ENCODE measurements around the gene SLC6A1. TPM values are rescaled to one million over a fixed set of nuclear protein-coding genes. Genes with fewer than 3 reads are reported as not detected.

Gene SLC6A1
- total RNA-seq, 1 experiment from 2014 or later = not detected

DNA sequence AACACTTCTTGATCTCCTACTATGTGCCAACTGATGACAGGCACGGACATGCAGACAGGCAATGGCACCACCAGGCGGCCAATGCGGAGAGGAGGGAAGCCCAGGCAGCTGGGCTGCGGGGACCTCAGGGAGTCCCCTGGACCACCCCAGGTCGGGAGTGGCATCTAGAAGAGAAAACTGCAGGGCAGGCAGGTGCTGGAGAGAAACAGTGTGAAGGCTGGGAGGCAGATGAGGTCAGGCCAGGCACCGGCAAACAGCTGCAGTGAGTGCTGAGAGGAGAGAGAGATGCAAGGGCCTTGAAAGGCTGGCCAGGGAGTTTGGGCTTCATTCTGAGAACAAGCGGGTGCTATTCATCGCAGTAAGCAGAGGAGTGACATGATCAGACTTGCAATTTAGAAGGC is 29.1 kb downstream of the SLC6A1 start:
- no peak overlapping the region for H2AK5ac ChIP-seq (ENCODE audit: insufficient read length, low read length)
- Mint-ChIP-seq H3K27ac (no peak overlapping the region), H3K27me3 (ENCODE audit: low read depth) (peaks cover 25% of the 10 kb centered on the region), H3K9me3 (peaks cover 13 to 16% of the 10 kb centered on the region in 2 experiments), H3K4me3 (no peak overlapping the region), H3K4me1 (no peaks in the 10 kb centered on the region), H3K36me3 (ENCODE audit: insufficient read depth in 1 of 3, low read depth in 3 of 3) (peaks cover 5 to 9% (median 8%) of the 10 kb centered on the region in 3 experiments; a peak in 6 of 7 replicates)
- no peak overlapping the region for H4K91ac ChIP-seq (ENCODE audit: insufficient read length, low read depth, low read length)
- no peaks in the 10 kb centered on the region for H4K20me1 ChIP-seq (ENCODE audit: control insufficient read depth, insufficient read depth, insufficient read length)
- no peak overlapping the region for H3K9ac ChIP-seq (ENCODE audit: extremely low read depth, insufficient read length, low read length)
- H3K23ac ChIP-seq (ENCODE audit: insufficient read length, low read depth, low read length) = no peak overlapping the region
- no peak overlapping the region for H2BK15ac ChIP-seq (ENCODE audit: low read depth, low read length)
- no peak overlapping the region for H3K14ac ChIP-seq (ENCODE audit: insufficient read depth, low read length)
- no peaks in the 10 kb centered on the region for H3K79me1 ChIP-seq (ENCODE audit: insufficient read depth, low read depth, low read length, poor library complexity, severe bottlenecking)
- H2BK5ac ChIP-seq (ENCODE audit: insufficient read length, low read length) = no peak overlapping the region
- H3K23me2 ChIP-seq (ENCODE audit: insufficient read length, low read depth, low read length, poor library complexity, severe bottlenecking) = no peaks in the 10 kb centered on the region
- no peak overlapping the region for H2AFZ ChIP-seq (ENCODE audit: low read length)
- H3K18ac ChIP-seq (ENCODE audit: insufficient read length, low read depth, low read length) = no peak overlapping the region
- no peak overlapping the region for H3K4me2 ChIP-seq (ENCODE audit: insufficient read depth, insufficient read length, low read length)
- H3K27ac ChIP-seq (ENCODE audit: insufficient read length, low read depth, low read length) = no peak overlapping the region
- H2BK20ac ChIP-seq (ENCODE audit: low read depth, low read length, poor library complexity, severe bottlenecking) = no peak overlapping the region
- H3T11ph ChIP-seq (ENCODE audit: low read length) = no peak overlapping the region
- no peaks in the 10 kb centered on the region for H3K4me1 ChIP-seq (ENCODE audit: insufficient read depth, low read length)
- no peaks in the 10 kb centered on the region for H3K79me2 ChIP-seq (ENCODE audit: insufficient read depth, low read length)
- no peak overlapping the region for H2BK120ac ChIP-seq (ENCODE audit: low read depth, low read length, poor library complexity, severe bottlenecking)
- peak; percentile 43 for DNase-seq
- H3K27me3 ChIP-seq (ENCODE audit: insufficient read depth, low read length) = no peaks in the 10 kb centered on the region
- no peak overlapping the region for H4K5ac ChIP-seq (ENCODE audit: insufficient read length, low read depth, low read length)
- TF ChIP-seq, protein P1, sequence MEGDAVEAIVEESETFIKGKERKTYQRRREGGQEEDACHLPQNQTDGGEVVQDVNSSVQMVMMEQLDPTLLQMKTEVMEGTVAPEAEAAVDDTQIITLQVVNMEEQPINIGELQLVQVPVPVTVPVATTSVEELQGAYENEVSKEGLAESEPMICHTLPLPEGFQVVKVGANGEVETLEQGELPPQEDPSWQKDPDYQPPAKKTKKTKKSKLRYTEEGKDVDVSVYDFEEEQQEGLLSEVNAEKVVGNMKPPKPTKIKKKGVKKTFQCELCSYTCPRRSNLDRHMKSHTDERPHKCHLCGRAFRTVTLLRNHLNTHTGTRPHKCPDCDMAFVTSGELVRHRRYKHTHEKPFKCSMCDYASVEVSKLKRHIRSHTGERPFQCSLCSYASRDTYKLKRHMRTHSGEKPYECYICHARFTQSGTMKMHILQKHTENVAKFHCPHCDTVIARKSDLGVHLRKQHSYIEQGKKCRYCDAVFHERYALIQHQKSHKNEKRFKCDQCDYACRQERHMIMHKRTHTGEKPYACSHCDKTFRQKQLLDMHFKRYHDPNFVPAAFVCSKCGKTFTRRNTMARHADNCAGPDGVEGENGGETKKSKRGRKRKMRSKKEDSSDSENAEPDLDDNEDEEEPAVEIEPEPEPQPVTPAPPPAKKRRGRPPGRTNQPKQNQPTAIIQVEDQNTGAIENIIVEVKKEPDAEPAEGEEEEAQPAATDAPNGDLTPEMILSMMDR (conservative IDR thresholded peaks at IDR 0.05) = peak; percentile 60
- H2BK12ac ChIP-seq (ENCODE audit: insufficient read length, low read depth, low read length) = no peak overlapping the region
- no peak overlapping the region for H4K8ac ChIP-seq (replicated peaks; ENCODE audit: insufficient read length, low read depth, low read length)
- no peak overlapping the region for H3K4ac ChIP-seq (ENCODE audit: low read depth, low read length)
- peaks cover 7% of the 10 kb centered on the region for H3K9me3 ChIP-seq (ENCODE audit: control insufficient read depth, low read depth, low read length)
- H3K56ac ChIP-seq (ENCODE audit: insufficient read length, low read depth, low read length) = no peak overlapping the region
- WGBS (ENCODE audit: extremely low coverage, insufficient read length, low lambda C conversion rate) = no CpG with 5 or more reads among the region's 8 CpGs
